GM23338 (cell line): ENCODE measurements around the gene RFC1. TPM values are rescaled to one million over a fixed set of nuclear protein-coding genes. Genes with fewer than 3 reads are reported as not detected.

ENCODE experiments used
- ATAC-seq: fragments of 200-7000 bp; cut with Tn5 transposase; 3 replicates; pipeline ENCODE4 v1.9.1; 2020
- DNase-seq: peaks from one replicate; pipeline ENCODE4 v3.0.0-alpha.2; 2015; ENCODE audit warnings: low spot score
- H2AFZ ChIP-seq: fragments of 200-600 bp; sonication (generic); 2 replicates; pipeline ENCODE4 v1.8.0; 2016; ENCODE audit warnings: antibody characterized with exemption, mild to moderate bottlenecking, moderate library complexity
- H3F3A ChIP-seq: fragments of 200-600 bp; sonication (generic); replicated peaks from 2 replicates; pipeline ENCODE4 v1.8.0; 2017; ENCODE audit warnings: antibody characterized with exemption, mixed run types, low read depth
- H3K27ac ChIP-seq: fragments of 200-600 bp; sonication (generic); 2 replicates; pipeline ENCODE4 v1.6.1; 2016; ENCODE audit warnings: low read depth
- H3K27me3 ChIP-seq: fragments of 200-600 bp; sonication (generic); 2 replicates; pipeline ENCODE4 v1.8.0; 2016; ENCODE audit warnings: mild to moderate bottlenecking, mixed run types, moderate library complexity; ENCODE audit not compliant: insufficient read depth
- H3K36me3 ChIP-seq: fragments of 200-600 bp; sonication (generic); 2 replicates; pipeline ENCODE4 v1.8.0; 2016; ENCODE audit warnings: mild to moderate bottlenecking; ENCODE audit not compliant: insufficient read depth
- H3K4me1 ChIP-seq: fragments of 200-600 bp; sonication (generic); 2 replicates; pipeline ENCODE4 v1.8.0; 2016; ENCODE audit warnings: mild to moderate bottlenecking, moderate library complexity; ENCODE audit not compliant: insufficient read depth
- H3K4me2 ChIP-seq: fragments of 200-600 bp; sonication (generic); 2 replicates; pipeline ENCODE4 v1.7.1; 2017; ENCODE audit warnings: mixed run types
- H3K4me3 ChIP-seq: fragments of 200-600 bp; sonication (generic); 2 replicates; pipeline ENCODE4 v1.6.1; 2016; ENCODE audit warnings: mixed run types
- H3K79me2 ChIP-seq: fragments of 200-600 bp; sonication (generic); replicated peaks from 2 replicates; pipeline ENCODE4 v1.8.0; 2017; ENCODE audit warnings: mild to moderate bottlenecking; ENCODE audit not compliant: insufficient read depth
- H3K9me2 ChIP-seq: fragments of 200-600 bp; sonication (generic); 2 replicates; pipeline ENCODE4 v1.8.0; 2017; ENCODE audit not compliant: insufficient read depth
- H4K20me1 ChIP-seq: fragments of 200-600 bp; sonication (generic); replicated peaks from 2 replicates; pipeline ENCODE4 v1.8.0; 2017; ENCODE audit warnings: mild to moderate bottlenecking; ENCODE audit not compliant: insufficient read depth
- H3K27ac Mint-ChIP-seq: 2 replicates; pipeline ENCODE4 v1.8.0; 2020; ENCODE audit warnings: inconsistent platforms, mild to moderate bottlenecking, moderate library complexity, mixed read lengths
- H3K27me3 Mint-ChIP-seq: 3 replicates; pipeline ENCODE4 v1.8.0; 2022; ENCODE audit warnings: low read depth, mild to moderate bottlenecking, moderate library complexity, mixed read lengths, inconsistent platforms; ENCODE audit not compliant: insufficient read depth, poor library complexity
- H3K36me3 Mint-ChIP-seq: 3 replicates; pipeline ENCODE4 v1.8.0; 2021; ENCODE audit warnings: low read depth, mild to moderate bottlenecking, inconsistent platforms, moderate library complexity, mixed read lengths
- H3K4me1 Mint-ChIP-seq: 3 replicates; pipeline ENCODE4 v1.8.0; 2020; ENCODE audit warnings: mild to moderate bottlenecking, inconsistent platforms, mixed read lengths
- H3K4me3 Mint-ChIP-seq: 3 replicates; pipeline ENCODE4 v1.8.0; 2021; ENCODE audit warnings: moderate library complexity, mild to moderate bottlenecking, inconsistent platforms, mixed read lengths
- H3K9me3 Mint-ChIP-seq: 3 replicates; pipeline ENCODE4 v1.8.0; 2020; ENCODE audit warnings: moderate library complexity, mild to moderate bottlenecking, inconsistent platforms, mixed read lengths
- CTCF ChIP-seq, 2 experiments: fragments of 200-600 bp in 1 of 2; sonication (generic) in 1 of 2; conservative IDR thresholded peaks; 2 replicates each; pipeline versions ENCODE4 v1.5.1 to v1.6.1; 2016 to 2017; ENCODE audit warnings: antibody characterized with exemption in 2 of 2, low read depth in 2 of 2, mild to moderate bottlenecking in 2 of 2, moderate library complexity in 1 of 2
- JUNB ChIP-seq: IDR thresholded peaks from one replicate; pipeline ENCODE4 v1.6.1; 2016; ENCODE audit warnings: antibody characterized with exemption; ENCODE audit not compliant: unreplicated experiment
- NANOG ChIP-seq: IDR thresholded peaks from 2 replicates; pipeline ENCODE4 v1.6.1; 2016; ENCODE audit warnings: antibody characterized with exemption, borderline replicate concordance
- POLR2AphosphoS5 ChIP-seq: IDR thresholded peaks from 2 replicates; pipeline ENCODE4 v1.6.1; 2016; ENCODE audit warnings: antibody characterized with exemption, low read depth
- STAT1 ChIP-seq: IDR thresholded peaks from one replicate; pipeline ENCODE4 v1.6.1; 2016; ENCODE audit warnings: antibody characterized with exemption; ENCODE audit not compliant: unreplicated experiment
- ZNF331 ChIP-seq: fragments of 250-450 bp; sonication (Bioruptor Pico); IDR thresholded peaks from 2 replicates; pipeline ENCODE4 v1.5.0; 2020; ENCODE audit warnings: low read depth, mild to moderate bottlenecking, moderate library complexity
- ZNF462 ChIP-seq: fragments of 250-450 bp; sonication (Bioruptor Pico); IDR thresholded peaks from 2 replicates; pipeline ENCODE4 v1.5.0; 2020; ENCODE audit warnings: mild to moderate bottlenecking, moderate library complexity
- polyA plus RNA-seq: library from polyadenylated mRNA; unstranded; fragments of >200 nt; fragmentation: Nextera tagmentation; extraction: Ambion mirVana; gene quantifications from 2 replicates; pipeline ENCODE4 v1.2.1, GENCODE V29; 2016
- total RNA-seq: library from RNA; depleted of rRNA; stranded (reverse); fragments of >200 nt; shearing (Covaris generic); gene quantifications from 2 replicates; pipeline ENCODE4 v1.2.3, GENCODE V29; 2014

The RFC1 gene
- total and polyA plus RNA-seq, 2 experiments from 2014 or later, result 75.8 to 228 TPM

GRCh38 chr4:39263895-39264294, 102.3 kb downstream of the RFC1 start (continued):
- TF ChIP-seq ZNF462 (CRISPR knock-in tag) (no peak), CTCF (conservative IDR thresholded peaks at IDR 0.05; ENCODE audit: low read depth in 2 of 2) (no peak), POLR2AphosphoS5 (no peak), ZNF331 (CRISPR knock-in tag) (no peak), NANOG (no peak), JUNB (no peak), STAT1 (no peak)

- no peaks in the 10 kb centered on the region for H3F3A ChIP-seq
- DNase-seq, result no peak
- H3K4me1 Mint-ChIP-seq, result peaks cover 10% of the 10 kb centered on the region
- no peaks in the 10 kb centered on the region; the same call in 2 of the 3 replicates for H3K9me3 Mint-ChIP-seq
- H2AFZ ChIP-seq, result no peak overlapping the region
- peaks cover 8% of the 10 kb centered on the region for H3K4me1 ChIP-seq
- no peaks in the 10 kb centered on the region for H3K9me2 ChIP-seq
- H3K79me2 ChIP-seq, result no peaks in the 10 kb centered on the region
- no peak overlapping the region for H3K4me2 ChIP-seq
- H3K27me3 ChIP-seq, result no peaks in the 10 kb centered on the region
- H3K4me3 ChIP-seq, result no peak overlapping the region
- peaks cover 9% of the 10 kb centered on the region; the same call in 2 of the 3 replicates for H3K36me3 Mint-ChIP-seq
- H3K27ac ChIP-seq, result no peak overlapping the region
- H3K4me3 Mint-ChIP-seq, result no peak overlapping the region
- H4K20me1 ChIP-seq, result no peaks in the 10 kb centered on the region; the same call in 1 of the 2 replicates
- no peaks in the 10 kb centered on the region for H3K36me3 ChIP-seq
- ATAC-seq, result no peak
- peaks cover 3% of the 10 kb centered on the region for H3K27me3 Mint-ChIP-seq
- H3K27ac Mint-ChIP-seq, result no peak overlapping the region
- TF ChIP-seq ZNF462 (CRISPR knock-in tag), result no peak
- no peak for TF ChIP-seq JUNB
These were observed 106.4 kb downstream of the RFC1 start for GRCh38 chr4:39259571-39260330.
